Caco-2 (cell line): ENCODE measurements around the gene LRRC8B. TPM values are rescaled to one million over a fixed set of nuclear protein-coding genes. Genes with fewer than 3 reads are reported as not detected.

ENCODE experiments used
- BruUV-seq: library from RNA; stranded (reverse); fragments of 400-500 nt; replicated peaks from 2 replicates; lab custom pipeline; 2021; lab: Mats Ljungman, UMichigan
- CTCF ChIA-PET: fragments of 300-600 bp; sonication (Branson Sonifier 250); formaldehyde crosslinking; loops from one replicate; lab custom pipeline; 2022; ENCODE audit warnings: antibody characterized with exemption; lab: Charles Lee
- POLR2A ChIA-PET: fragments of 300-600 bp; sonication (Branson Sonifier 250); formaldehyde crosslinking; loops from one replicate; lab custom pipeline; 2022; ENCODE audit warnings: antibody characterized with exemption; lab: Charles Lee
- DNase-seq, 2 experiments: peaks; one replicate each; pipeline versions ENCODE4 v3.0.0 to v3.0.0-alpha.2; 2020 to 2022
- H3K27me3 ChIP-seq: replicated peaks from 2 replicates; pipeline ENCODE4 v1.6.0; 2011; ENCODE audit warnings: low read length; ENCODE audit not compliant: control insufficient read depth, insufficient read depth
- H3K36me3 ChIP-seq: 2 replicates; pipeline ENCODE4 v1.5.1; 2011; ENCODE audit warnings: low read length; ENCODE audit not compliant: control insufficient read depth, insufficient read depth
- H3K4me1 ChIP-seq: fragments of 250-450 bp; sonication (Bioruptor Pico); 2 replicates; pipeline ENCODE4 v1.5.1; 2020; ENCODE audit warnings: mild to moderate bottlenecking
- H3K4me3 ChIP-seq: 2 replicates; pipeline ENCODE4 v1.5.1; 2011; ENCODE audit warnings: low read depth, mild to moderate bottlenecking, control low read depth, low read length
- H3K9me3 ChIP-seq: fragments of 250-450 bp; sonication (Bioruptor Pico); 2 replicates; pipeline ENCODE4 v1.5.1; 2020; ENCODE audit warnings: mild to moderate bottlenecking, moderate library complexity
- H3K27ac Mint-ChIP-seq: one replicate; pipeline ENCODE4 v1.8.0; 2022; ENCODE audit warnings: mixed read lengths; ENCODE audit not compliant: unreplicated experiment
- H3K27me3 Mint-ChIP-seq: one replicate; pipeline ENCODE4 v1.8.0; 2022; ENCODE audit warnings: mixed read lengths; ENCODE audit not compliant: insufficient read depth, unreplicated experiment
- H3K36me3 Mint-ChIP-seq: one replicate; pipeline ENCODE4 v1.8.0; 2022; ENCODE audit warnings: mild to moderate bottlenecking, mixed read lengths; ENCODE audit not compliant: insufficient read depth, unreplicated experiment
- H3K4me1 Mint-ChIP-seq: one replicate; pipeline ENCODE4 v1.8.0; 2022; ENCODE audit warnings: low read depth, mixed read lengths; ENCODE audit not compliant: unreplicated experiment
- H3K4me3 Mint-ChIP-seq: one replicate; pipeline ENCODE4 v1.8.0; 2022; ENCODE audit warnings: mild to moderate bottlenecking, moderate library complexity, mixed read lengths; ENCODE audit not compliant: unreplicated experiment
- H3K9me3 Mint-ChIP-seq: one replicate; pipeline ENCODE4 v1.8.0; 2022; ENCODE audit warnings: mixed read lengths; ENCODE audit not compliant: unreplicated experiment
- intact Hi-C: fragments of 100-400 bp; cut with micrococcal nuclease; formaldehyde crosslinking; loops from one replicate; pipeline ENCODE4 v1.10.0; 2022; ENCODE audit not compliant: unreplicated experiment
- total RNA-seq: library from RNA; stranded (reverse); gene quantifications from 2 replicates; pipeline ENCODE4 v1.2.3, GENCODE V29; 2022
- TF ChIP-seq, protein P1 (sequence below), 2 experiments: fragments of 200-600 bp in 1 of 2; IDR thresholded peaks; 1 replicate in 1 of 2; 2 replicates in 1 of 2; pipeline versions ENCODE4 v1.5.1 to v1.8.0; 2011 to 2022; ENCODE audit warnings: antibody characterized with exemption in 1 of 2, control low read depth in 1 of 2, inconsistent platforms in 1 of 2, low read depth in 1 of 2, low read length in 1 of 2, mild to moderate bottlenecking in 1 of 2, moderate library complexity in 1 of 2; ENCODE audit not compliant: insufficient read depth in 1 of 2, severe bottlenecking in 1 of 2, unreplicated experiment in 1 of 2

Gene LRRC8B
- total RNA-seq, 1 experiment from 2014 or later: 10.8 TPM

- no TSS peak for BruUV-seq
- H3K36me3 ChIP-seq: no peaks in the 10 kb centered on the region
- no peaks in the 10 kb centered on the region for H3K4me1 ChIP-seq
- Mint-ChIP-seq H3K36me3 (no peaks in the 10 kb centered on the region), H3K4me1 (no peaks in the 10 kb centered on the region), H3K9me3 (no peaks in the 10 kb centered on the region), H3K27me3 (no peaks in the 10 kb centered on the region), H3K27ac (no peak overlapping the region), H3K4me3 (no peak overlapping the region)
- no peaks in the 10 kb centered on the region for H3K9me3 ChIP-seq
- POLR2A ChIA-PET: no interaction called here
- TF ChIP-seq, protein P1, sequence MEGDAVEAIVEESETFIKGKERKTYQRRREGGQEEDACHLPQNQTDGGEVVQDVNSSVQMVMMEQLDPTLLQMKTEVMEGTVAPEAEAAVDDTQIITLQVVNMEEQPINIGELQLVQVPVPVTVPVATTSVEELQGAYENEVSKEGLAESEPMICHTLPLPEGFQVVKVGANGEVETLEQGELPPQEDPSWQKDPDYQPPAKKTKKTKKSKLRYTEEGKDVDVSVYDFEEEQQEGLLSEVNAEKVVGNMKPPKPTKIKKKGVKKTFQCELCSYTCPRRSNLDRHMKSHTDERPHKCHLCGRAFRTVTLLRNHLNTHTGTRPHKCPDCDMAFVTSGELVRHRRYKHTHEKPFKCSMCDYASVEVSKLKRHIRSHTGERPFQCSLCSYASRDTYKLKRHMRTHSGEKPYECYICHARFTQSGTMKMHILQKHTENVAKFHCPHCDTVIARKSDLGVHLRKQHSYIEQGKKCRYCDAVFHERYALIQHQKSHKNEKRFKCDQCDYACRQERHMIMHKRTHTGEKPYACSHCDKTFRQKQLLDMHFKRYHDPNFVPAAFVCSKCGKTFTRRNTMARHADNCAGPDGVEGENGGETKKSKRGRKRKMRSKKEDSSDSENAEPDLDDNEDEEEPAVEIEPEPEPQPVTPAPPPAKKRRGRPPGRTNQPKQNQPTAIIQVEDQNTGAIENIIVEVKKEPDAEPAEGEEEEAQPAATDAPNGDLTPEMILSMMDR (IDR thresholded peaks at IDR 0.05; ENCODE audit: insufficient read depth in 1 of 2, low read depth in 1 of 2, low read length in 1 of 2, severe bottlenecking in 1 of 2, unreplicated experiment in 1 of 2): no peak
- intact Hi-C loops: no loop called here
- H3K27me3 ChIP-seq: no peaks in the 10 kb centered on the region
- CTCF ChIA-PET: no interaction called here
- H3K4me3 ChIP-seq: no peak overlapping the region
- no peak for DNase-seq
These were observed 48.8 kb downstream of the LRRC8B start for GRCh38 chr1:89573410-89573809.

DNA sequence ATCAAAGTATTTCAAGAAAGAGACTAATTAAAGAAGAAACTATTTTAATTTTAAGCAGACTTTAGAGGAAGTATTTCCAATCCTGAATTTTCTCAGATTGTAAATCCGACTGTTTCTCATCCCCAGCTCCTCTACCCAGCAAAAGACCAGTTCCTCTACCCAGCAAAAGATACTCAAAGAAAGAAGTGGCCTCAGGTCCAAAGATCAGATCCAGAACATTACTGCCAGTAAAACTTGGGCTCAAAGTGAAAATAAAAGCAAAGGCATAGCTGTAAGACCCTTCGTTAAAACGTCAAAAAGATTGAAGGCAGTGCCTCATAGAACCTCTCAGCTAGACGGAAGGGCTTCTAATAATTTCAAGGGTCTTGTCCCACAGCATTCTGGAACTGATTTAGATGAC is 50.0 kb downstream of the LRRC8B start:
- CTCF ChIA-PET: no interaction called here
- no peaks in the 10 kb centered on the region for H3K36me3 Mint-ChIP-seq

DNA sequence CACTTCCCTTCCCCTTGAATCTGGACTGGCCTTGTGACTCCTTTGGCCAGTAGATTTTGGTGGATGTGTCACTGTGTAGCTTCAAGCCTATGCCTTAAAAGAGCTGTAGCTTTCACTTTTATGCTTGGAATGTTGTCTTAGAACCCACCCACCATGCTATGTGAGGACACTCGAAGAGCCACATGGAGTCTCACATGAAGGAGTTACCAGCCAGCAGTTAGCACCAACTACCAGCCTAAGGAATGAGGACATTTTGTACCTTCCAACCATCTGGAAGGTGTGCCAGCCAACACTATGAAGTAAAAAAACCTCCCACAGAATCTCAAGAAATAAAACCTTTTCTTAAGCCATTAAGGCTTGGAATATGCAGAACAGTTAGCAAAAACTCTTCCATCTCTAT is 50.6 kb downstream of the LRRC8B start:
- no TSS peak for BruUV-seq
- intact Hi-C loops: no loop called here
- no peaks in the 10 kb centered on the region for H3K9me3 ChIP-seq
- Mint-ChIP-seq H3K4me1 (no peaks in the 10 kb centered on the region), H3K9me3 (no peaks in the 10 kb centered on the region), H3K27me3 (no peaks in the 10 kb centered on the region), H3K27ac (no peak overlapping the region), H3K36me3 (no peaks in the 10 kb centered on the region), H3K4me3 (no peak overlapping the region)
- no peaks in the 10 kb centered on the region for H3K4me1 ChIP-seq
- CTCF ChIA-PET: no interaction called here
- H3K36me3 ChIP-seq: no peaks in the 10 kb centered on the region
- H3K27me3 ChIP-seq: no peaks in the 10 kb centered on the region
- H3K4me3 ChIP-seq: no peak overlapping the region
- POLR2A ChIA-PET: no interaction called here
- TF ChIP-seq, protein P1 (IDR thresholded peaks at IDR 0.05; ENCODE audit: insufficient read depth in 1 of 2, low read depth in 1 of 2, low read length in 1 of 2, severe bottlenecking in 1 of 2, unreplicated experiment in 1 of 2): no peak
- DNase-seq: no peak

More for the DNA sequence above, 50.0 kb downstream of the LRRC8B start:
- no peaks in the 10 kb centered on the region for H3K9me3 ChIP-seq
- H3K27me3 Mint-ChIP-seq: no peaks in the 10 kb centered on the region
- no peaks in the 10 kb centered on the region for H3K4me1 Mint-ChIP-seq
- POLR2A ChIA-PET: no interaction called here
- no TSS peak for BruUV-seq
- H3K4me3 Mint-ChIP-seq: no peak overlapping the region
- H3K9me3 Mint-ChIP-seq: no peaks in the 10 kb centered on the region
- H3K27ac Mint-ChIP-seq: no peak overlapping the region
- H3K36me3 ChIP-seq: no peaks in the 10 kb centered on the region
- TF ChIP-seq, protein P1 (IDR thresholded peaks at IDR 0.05; ENCODE audit: insufficient read depth in 1 of 2, low read depth in 1 of 2, low read length in 1 of 2, severe bottlenecking in 1 of 2, unreplicated experiment in 1 of 2): no peak
- H3K27me3 ChIP-seq: no peaks in the 10 kb centered on the region
- no peak overlapping the region for H3K4me3 ChIP-seq
- DNase-seq: no peak
- H3K4me1 ChIP-seq: no peaks in the 10 kb centered on the region
- intact Hi-C loops: no loop called here
